Gastroesophageal sphincter (tissue), 3 donors: ENCODE results near the gene MTERF4.

ENCODE experiments used
- CTCF ChIP-seq, 4 experiments: fragments of 200-600 bp in 2 of 4; fragments of 450-650 bp in 2 of 4; sonication (generic) in 1 of 4; IDR thresholded peaks; one replicate each; pipeline ENCODE4 v1.5.1; 2017 to 2019; ENCODE audit warnings: antibody characterized with exemption in 4 of 4, mild to moderate bottlenecking in 2 of 4, moderate library complexity in 2 of 4
- POLR2AphosphoS5 ChIP-seq: sonication (generic); formaldehyde crosslinking; IDR thresholded peaks from one replicate; pipeline ENCODE4 v1.6.1; 2017; ENCODE audit warnings: antibody characterized with exemption

- no peak for TF ChIP-seq POLR2AphosphoS5
- TF ChIP-seq CTCF (IDR thresholded peaks at IDR 0.05) = no peak
Measured at GRCh38 chr2:241063093-241063551, 39.0 kb downstream of the MTERF4 start.
